GM23338 (cell line): Measurements from ENCODE around the gene SLC25A48. TPM values are rescaled to one million over a fixed set of nuclear protein-coding genes. Genes with fewer than 3 reads are reported as not detected.

Experiments used
- ETS1 ChIP-seq: IDR thresholded peaks from 2 replicates; pipeline ENCODE4 v1.6.1; 2016; ENCODE audit warnings: antibody characterized with exemption
- JUNB ChIP-seq: IDR thresholded peaks from one replicate; pipeline ENCODE4 v1.6.1; 2016; ENCODE audit warnings: antibody characterized with exemption; ENCODE audit not compliant: unreplicated experiment
- POLR2AphosphoS5 ChIP-seq: IDR thresholded peaks from 2 replicates; pipeline ENCODE4 v1.6.1; 2016; ENCODE audit warnings: antibody characterized with exemption, low read depth
- STAT1 ChIP-seq: IDR thresholded peaks from one replicate; pipeline ENCODE4 v1.6.1; 2016; ENCODE audit warnings: antibody characterized with exemption; ENCODE audit not compliant: unreplicated experiment
- ZNF114 ChIP-seq: fragments of 250-450 bp; sonication (Bioruptor Pico); IDR thresholded peaks from 2 replicates; pipeline ENCODE4 v1.5.0; 2020; ENCODE audit warnings: mild to moderate bottlenecking, moderate library complexity
- ZNF462 ChIP-seq: fragments of 250-450 bp; sonication (Bioruptor Pico); IDR thresholded peaks from 2 replicates; pipeline ENCODE4 v1.5.0; 2020; ENCODE audit warnings: mild to moderate bottlenecking, moderate library complexity
- polyA plus RNA-seq: library from polyadenylated mRNA; unstranded; fragments of >200 nt; fragmentation: Nextera tagmentation; extraction: Ambion mirVana; gene quantifications from 2 replicates; pipeline ENCODE4 v1.2.1, GENCODE V29; 2016
- total RNA-seq: library from RNA; depleted of rRNA; stranded (reverse); fragments of >200 nt; shearing (Covaris generic); gene quantifications from 2 replicates; pipeline ENCODE4 v1.2.3, GENCODE V29; 2014
- TF ChIP-seq, protein P1 (sequence below): IDR thresholded peaks from one replicate; pipeline ENCODE4 v1.6.1; 2018; ENCODE audit warnings: antibody characterized with exemption; ENCODE audit not compliant: unreplicated experiment

Gene SLC25A48
- total and polyA plus RNA-seq, 2 experiments from 2014 or later = 1.1 to 1.5 TPM

DNA sequence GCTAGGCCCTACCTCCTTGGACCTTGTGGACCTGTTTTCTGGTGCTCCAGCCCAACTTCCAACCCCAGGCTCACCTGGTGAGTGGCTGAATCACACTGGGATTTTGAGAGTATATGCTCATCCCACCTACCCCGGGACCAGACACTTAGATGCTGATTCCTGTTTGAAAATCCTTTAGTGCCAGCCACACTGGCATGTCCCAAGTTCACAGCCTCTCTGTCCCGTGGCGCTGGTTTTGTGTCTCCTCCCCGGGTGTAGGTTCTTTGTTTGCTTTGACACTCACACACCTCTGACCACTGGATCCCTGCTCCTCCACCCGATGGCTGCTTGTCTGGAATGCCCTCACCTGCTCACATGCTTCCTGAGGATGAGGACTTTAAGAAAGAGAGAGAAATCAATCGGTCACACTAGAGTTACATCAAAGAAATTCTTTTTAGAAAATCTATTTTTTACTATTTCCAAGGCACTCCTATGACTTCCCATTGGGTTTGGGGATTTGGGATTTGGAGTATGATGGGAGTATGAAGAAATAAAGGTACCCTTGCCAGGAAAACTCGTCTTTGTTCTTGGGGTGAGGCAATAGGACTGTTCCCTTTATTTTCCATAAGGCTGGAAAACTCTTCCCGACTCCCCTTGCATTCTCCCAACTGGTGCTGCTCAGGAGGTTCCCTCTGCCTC, 7.3 kb upstream of the SLC25A48 start (continued):
- TF ChIP-seq ZNF462 (CRISPR knock-in tag) (no peak), ETS1 (no peak), STAT1 (no peak), POLR2AphosphoS5 (no peak), JUNB (no peak), ZNF114 (CRISPR knock-in tag) (no peak)
- TF ChIP-seq, protein P1, sequence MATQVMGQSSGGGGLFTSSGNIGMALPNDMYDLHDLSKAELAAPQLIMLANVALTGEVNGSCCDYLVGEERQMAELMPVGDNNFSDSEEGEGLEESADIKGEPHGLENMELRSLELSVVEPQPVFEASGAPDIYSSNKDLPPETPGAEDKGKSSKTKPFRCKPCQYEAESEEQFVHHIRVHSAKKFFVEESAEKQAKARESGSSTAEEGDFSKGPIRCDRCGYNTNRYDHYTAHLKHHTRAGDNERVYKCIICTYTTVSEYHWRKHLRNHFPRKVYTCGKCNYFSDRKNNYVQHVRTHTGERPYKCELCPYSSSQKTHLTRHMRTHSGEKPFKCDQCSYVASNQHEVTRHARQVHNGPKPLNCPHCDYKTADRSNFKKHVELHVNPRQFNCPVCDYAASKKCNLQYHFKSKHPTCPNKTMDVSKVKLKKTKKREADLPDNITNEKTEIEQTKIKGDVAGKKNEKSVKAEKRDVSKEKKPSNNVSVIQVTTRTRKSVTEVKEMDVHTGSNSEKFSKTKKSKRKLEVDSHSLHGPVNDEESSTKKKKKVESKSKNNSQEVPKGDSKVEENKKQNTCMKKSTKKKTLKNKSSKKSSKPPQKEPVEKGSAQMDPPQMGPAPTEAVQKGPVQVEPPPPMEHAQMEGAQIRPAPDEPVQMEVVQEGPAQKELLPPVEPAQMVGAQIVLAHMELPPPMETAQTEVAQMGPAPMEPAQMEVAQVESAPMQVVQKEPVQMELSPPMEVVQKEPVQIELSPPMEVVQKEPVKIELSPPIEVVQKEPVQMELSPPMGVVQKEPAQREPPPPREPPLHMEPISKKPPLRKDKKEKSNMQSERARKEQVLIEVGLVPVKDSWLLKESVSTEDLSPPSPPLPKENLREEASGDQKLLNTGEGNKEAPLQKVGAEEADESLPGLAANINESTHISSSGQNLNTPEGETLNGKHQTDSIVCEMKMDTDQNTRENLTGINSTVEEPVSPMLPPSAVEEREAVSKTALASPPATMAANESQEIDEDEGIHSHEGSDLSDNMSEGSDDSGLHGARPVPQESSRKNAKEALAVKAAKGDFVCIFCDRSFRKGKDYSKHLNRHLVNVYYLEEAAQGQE = no peak
